ENCODE results near the gene NKD2. TPM values are rescaled to one million over a fixed set of nuclear protein-coding genes. Genes with fewer than 3 reads are reported as not detected.

NKD2 gene
- total and polyA plus RNA-seq, 9 of the 15 experiments (the other 6 are each of a cell fraction or from before 2014, with no cell fraction given): 0.09 to 0.64 (median 0.27) TPM; not detected in 5

- H3K9ac ChIP-seq (ENCODE audit: insufficient read depth in 1 of 2, low read depth in 2 of 2, low read length in 2 of 2): no peak overlapping the region
- no peaks in the 10 kb centered on the region for H3K9me3 ChIP-seq (replicated peaks; ENCODE audit: control insufficient read depth, insufficient read depth, low read depth, low read length)
- ATAC-seq: no peak
- POLR2A ChIA-PET: interaction anchor here (0.6 to 1.1 kb wide), 2 partner anchors 10 kb away, joined by 3 to 4 read pairs; no protein-coding TSS in a partner anchor
- H3K4me2 ChIP-seq (ENCODE audit: insufficient read depth, low read length): no peak overlapping the region
- H3K27me3 ChIP-seq (ENCODE audit: control insufficient read depth in 2 of 2, insufficient read depth in 2 of 2, low read length in 2 of 2): peaks cover 30 to 64% of the 10 kb centered on the region in 2 experiments; a peak in 4 of 5 replicates
- no peaks in the 10 kb centered on the region for H3K9me1 ChIP-seq (ENCODE audit: control insufficient read depth, insufficient read depth, low read length)
- no TSS peak for BruUV-seq (replicated peaks)
- no peak for FAIRE-seq
- H3K27ac ChIP-seq (ENCODE audit: extremely low read depth, low read depth, low read length): no peak overlapping the region
- no peak overlapping the region for H2AFZ ChIP-seq (ENCODE audit: low read depth, low read length)
- in situ Hi-C loops (cut with MboI) (no loop called here), intact Hi-C loops (cut with micrococcal nuclease) (no loop called here)
- TF ChIP-seq IRF2 (CRISPR knock-in tag; IDR thresholded peaks at IDR 0.05) (no peak), ATF4 (CRISPR knock-in tag; IDR thresholded peaks at IDR 0.05) (no peak), NCOA2 (IDR thresholded peaks at IDR 0.05; ENCODE audit: partially characterized antibody in 2 of 2) (no peak), JUNB (CRISPR knock-in tag; conservative IDR thresholded peaks at IDR 0.05) (no peak), MCM5 (IDR thresholded peaks at IDR 0.05; ENCODE audit: low read depth) (no peak), LEF1 (IDR thresholded peaks at IDR 0.05) (no peak), CBX5 (IDR thresholded peaks at IDR 0.05; ENCODE audit: borderline replicate concordance, low read depth) (no peak), ZNF3 (CRISPR knock-in tag; IDR thresholded peaks at IDR 0.05) (no peak), CBFA2T3 (IDR thresholded peaks at IDR 0.05) (no peak), ZNF76 (CRISPR knock-in tag; IDR thresholded peaks at IDR 0.05; ENCODE audit: borderline replicate concordance) (no peak), KDM4B (IDR thresholded peaks at IDR 0.05; ENCODE audit: borderline replicate concordance in 2 of 2, low read depth in 1 of 2) (no peak)
- H3K79me2 ChIP-seq (ENCODE audit: control insufficient read depth, insufficient read depth, low read length): no peaks in the 10 kb centered on the region
- 24% methylated on average over 33 of the region's 47 CpGs for WGBS (ENCODE audit: insufficient coverage, low coverage, missing lambda C conversion rate)
- H3K4me3 ChIP-seq: no peak overlapping the region
- H3K4me1 ChIP-seq (replicated peaks in 1 of 2; ENCODE audit: control insufficient read depth in 2 of 2, insufficient read depth in 2 of 2, low read length in 2 of 2): peaks cover 18 to 79% of the 10 kb centered on the region in 2 experiments
- no peaks in the 10 kb centered on the region for H3K36me3 ChIP-seq (ENCODE audit: control insufficient read depth, insufficient read depth, low read length)
- no peak for DNase-seq (ENCODE audit: extremely low read depth in 1 of 4, low spot score in 3 of 4)
- peaks cover 22% of the 10 kb centered on the region for H4K20me1 ChIP-seq (replicated peaks; ENCODE audit: control insufficient read depth, insufficient read depth, low read length)
- CTCF ChIA-PET (ENCODE audit: low intra/inter-chr PET ratio): no interaction called here
These were observed 48.7 kb upstream of the NKD2 start for GRCh38 chr5:959581-960531.

Measured in K562 (cell line).